GM12864 (cell line): ENCODE results near the gene RAB30.

Source experiments
- DNase-seq: peaks from one replicate; pipeline ENCODE4 v3.0.0-alpha.2; 2011; ENCODE audit warnings: low read depth
- H3K4me3 ChIP-seq: 2 replicates; pipeline ENCODE4 v1.5.1; 2011; ENCODE audit warnings: mild to moderate bottlenecking, low read depth, low read length, control low read depth
- CTCF ChIP-seq: IDR thresholded peaks from 2 replicates; pipeline ENCODE4 v1.5.1; 2011; ENCODE audit warnings: low read depth, mild to moderate bottlenecking, moderate library complexity, low read length, control low read depth, inconsistent platforms; ENCODE audit errors: missing control alignments

RAB30 gene

GRCh38 chr11:83072350-83073242 lies 899 bp upstream of the RAB30 start:
- H3K4me3 ChIP-seq, result peak overlapping the region; percentile 69
- no peak for TF ChIP-seq CTCF
- DNase-seq, result no peak

- DNase-seq, result no peak
- H3K4me3 ChIP-seq, result peak overlapping the region; percentile 69
- TF ChIP-seq CTCF, result no peak
These were observed 748 bp downstream of the RAB30 start for GRCh38 chr11:83070731-83071566.

- DNase-seq, result no peak
- no peak for TF ChIP-seq CTCF
- H3K4me3 ChIP-seq, result peak overlapping the region; percentile 69
These were observed 1.5 kb downstream of the RAB30 start for GRCh38 chr11:83070044-83070701.

- TF ChIP-seq CTCF, result no peak
- H3K4me3 ChIP-seq, result peak overlapping the region; percentile 69
- no peak for DNase-seq
These were observed 2.2 kb downstream of the RAB30 start for GRCh38 chr11:83069441-83070043.

- DNase-seq, result no peak
- no peak for TF ChIP-seq CTCF
- peak overlapping the region; percentile 69 for H3K4me3 ChIP-seq
These were observed 3.1 kb downstream of the RAB30 start for GRCh38 chr11:83068568-83068967.

- no peak for TF ChIP-seq CTCF
- peak overlapping the region; percentile 4; the same call in 1 of the 2 replicates for H3K4me3 ChIP-seq
- no peak for DNase-seq
These were observed 7.7 kb downstream of the RAB30 start for GRCh38 chr11:83064011-83064410.
